NCI-H146 treated with DMSO at 0.1 percent for 48 hours (cell line): ENCODE measurements around the gene HPDL.
A peak's percentile ranks its signal among the peaks of the same experiment; 100 is the strongest.

Experiments
- DNase-seq: peaks from one replicate; lab custom pipeline; 2025; ENCODE audit not compliant: unreplicated experiment; lab: John Stamatoyannopoulos, UW

The HPDL gene

GRCh38 chr1:45322486-45323040 lies 4.1 kb upstream of the HPDL start:
- no peak for DNase-seq

- no peak for DNase-seq
Measured at GRCh38 chr1:45325851-45326506, 716 bp upstream of the HPDL start.

GRCh38 chr1:45327644-45328515 lies 1.2 kb downstream of the HPDL start:
- DNase-seq = no peak

- no peak for DNase-seq
Measured at GRCh38 chr1:45328680-45329079, 2.0 kb downstream of the HPDL start.

GRCh38 chr1:45329445-45329844 lies 2.8 kb downstream of the HPDL start:
- DNase-seq = no peak

GRCh38 chr1:45331436-45332345 lies 5.0 kb downstream of the HPDL start:
- DNase-seq = no peak

- DNase-seq = no peak
Measured at GRCh38 chr1:45332346-45332720, 5.6 kb downstream of the HPDL start.

GRCh38 chr1:45334308-45335245 lies 7.9 kb downstream of the HPDL start:
- DNase-seq = no peak

GRCh38 chr1:45335855-45336324 lies 9.2 kb downstream of the HPDL start:
- no peak for DNase-seq

- no peak for DNase-seq
Measured at GRCh38 chr1:45337630-45338325, 11.1 kb downstream of the HPDL start.

GRCh38 chr1:45339789-45340558 lies 13.3 kb downstream of the HPDL start, which contains the start of the genes MUTYH and TOE1:
MUTYH (minus strand) TSS chr1:45340440; CDS start chr1:45334505, 5,935 bp downstream.
TOE1 (plus strand) TSS chr1:45340170; CDS start chr1:45340253, 83 bp downstream.
- peak; percentile 71 for DNase-seq

GRCh38 chr1:45340816-45341466 lies 14.2 kb downstream of the HPDL start:
- DNase-seq = no peak

GRCh38 chr1:45344499-45344898 lies 17.8 kb downstream of the HPDL start:
- DNase-seq = no peak

- no peak for DNase-seq
Measured at GRCh38 chr1:45345014-45345413, 18.3 kb downstream of the HPDL start.

- DNase-seq = no peak
Measured at GRCh38 chr1:45346473-45346872, 19.8 kb downstream of the HPDL start.

- no peak for DNase-seq
Measured at GRCh38 chr1:45348020-45348419, 21.3 kb downstream of the HPDL start.

- no peak for DNase-seq
Measured at GRCh38 chr1:45348609-45348965, 21.9 kb downstream of the HPDL start.
